Kidney (tissue), 14 donors: ENCODE measurements around the gene ZNF277. TPM values are rescaled to one million over a fixed set of nuclear protein-coding genes. Genes with fewer than 3 reads are reported as not detected.

ENCODE experiments used
- DNase-seq, 5 donors: peaks; one replicate each; pipeline ENCODE4 v3.0.0-alpha.2; 2013 to 2020
- FAIRE-seq: peaks from 2 replicates; lab custom pipeline; 2012; peaks lifted over from hg19 to GRCh38; lab: Jason Lieb, UNC
- H3K27ac ChIP-seq, 2 donors: one replicate each; pipeline ENCODE4 v1.7.0; 2013; ENCODE audit warnings: low read depth in 2 of 2, low read length in 2 of 2, inconsistent platforms in 1 of 2
- H3K27me3 ChIP-seq: one replicate; pipeline ENCODE4 v1.7.1; 2013; ENCODE audit warnings: low read length, inconsistent platforms; ENCODE audit not compliant: control insufficient read depth, insufficient read depth
- H3K36me3 ChIP-seq, 3 donors: one replicate each; pipeline versions ENCODE4 v1.7.0 to v1.7.1; 2013; ENCODE audit warnings: low read length in 3 of 3, control low read depth in 1 of 3, inconsistent platforms in 1 of 3; ENCODE audit not compliant: insufficient read depth in 3 of 3, control insufficient read depth in 2 of 3
- H3K4me1 ChIP-seq, 3 donors: one replicate each; pipeline versions ENCODE4 v1.7.0 to v1.7.1; 2013; ENCODE audit warnings: low read length in 3 of 3, inconsistent platforms in 1 of 3, low read depth in 1 of 3; ENCODE audit not compliant: control insufficient read depth in 2 of 3, insufficient read depth in 2 of 3
- H3K4me3 ChIP-seq, 3 donors: one replicate each; pipeline versions ENCODE4 v1.7.0 to v1.8.1; 2013; ENCODE audit warnings: low read length in 3 of 3, control low read depth in 1 of 3, inconsistent platforms in 1 of 3
- H3K9ac ChIP-seq, 3 donors: one replicate each; pipeline versions ENCODE4 v1.7.0 to v1.7.1; 2013; ENCODE audit warnings: low read length in 3 of 3, control low read depth in 1 of 3, inconsistent platforms in 1 of 3
- H3K9me3 ChIP-seq, 3 donors: one replicate each; pipeline versions ENCODE4 v1.7.0 to v1.7.1; 2013; ENCODE audit warnings: low read length in 3 of 3, control low read depth in 1 of 3, inconsistent platforms in 1 of 3; ENCODE audit not compliant: control insufficient read depth in 2 of 3, insufficient read depth in 1 of 3
- intact Hi-C: fragments of 100-400 bp; cut with DNase I; formaldehyde crosslinking; loops from one replicate; pipeline ENCODE4 v1.11.1; 2022
- polyA plus RNA-seq: library from polyadenylated mRNA; stranded (reverse); fragments of 350-450 nt; fragmentation: Illumina TruSeq; extraction: RNeasy Lipid Tissue Mini Kit (QIAGEN cat#74804); gene quantifications from one replicate; pipeline ENCODE4 v1.2.3, GENCODE V29; 2014; ENCODE audit warnings: low read depth, low replicate concordance; ENCODE audit not compliant: insufficient read depth
- total RNA-seq: library from RNA; stranded (reverse); fragmentation: NEBNext Ultra II Directional; extraction: Animal tissue kit (Norgen Biotek cat#: 25700); gene quantifications from one replicate; pipeline ENCODE4 v1.2.1, GENCODE V29; 2021
- TF ChIP-seq, protein P1 (sequence below): IDR thresholded peaks from 3 replicates; pipeline ENCODE4 v1.5.1; 2012; ENCODE audit warnings: mild to moderate bottlenecking, moderate library complexity, borderline replicate concordance; ENCODE audit not compliant: insufficient read depth; ENCODE audit errors: extremely low read depth
- donor health status: control.
- donor health status: control.
- donor health status: control.
- donor health status: control.
- donor health status: control.
- donor health status: DM: yes; HTN: yes; CAD: no.
- donor health status: Normal renal cell carcinoma (clear cell type).

Gene ZNF277
- total and polyA plus RNA-seq, 2 donors from 2014 or later, result 18.7 to 25.0 TPM

DNA sequence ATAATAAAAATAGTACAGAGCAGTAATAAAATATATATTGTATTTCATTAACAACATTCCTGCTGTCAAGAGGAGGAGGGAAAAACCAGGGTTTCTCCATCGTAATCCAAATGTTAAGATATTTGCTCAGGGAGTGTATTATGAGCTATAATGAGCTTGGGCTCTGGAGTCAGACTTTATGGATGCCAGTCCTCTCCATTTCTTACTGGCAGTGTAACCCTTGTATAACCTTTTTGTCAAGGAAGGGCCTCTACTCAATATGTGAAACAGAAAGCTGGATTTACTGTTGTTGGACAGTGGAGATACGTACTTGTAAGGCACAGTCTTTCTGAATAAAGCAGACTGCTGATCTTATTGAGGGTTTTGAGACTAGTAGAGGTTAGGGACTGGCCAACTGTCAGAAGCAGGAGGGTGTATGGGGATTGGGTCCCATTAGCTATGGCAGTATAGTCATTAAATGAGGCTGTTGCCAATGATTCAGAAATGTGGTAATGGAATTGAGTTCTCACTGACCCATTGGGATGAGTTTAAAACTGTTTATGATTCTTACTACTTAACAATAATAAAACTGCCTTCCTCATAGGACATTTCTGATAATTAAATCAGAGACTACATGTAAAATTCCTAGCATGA is 56.5 kb downstream of the ZNF277 start:
- FAIRE-seq, result no peak

DNA sequence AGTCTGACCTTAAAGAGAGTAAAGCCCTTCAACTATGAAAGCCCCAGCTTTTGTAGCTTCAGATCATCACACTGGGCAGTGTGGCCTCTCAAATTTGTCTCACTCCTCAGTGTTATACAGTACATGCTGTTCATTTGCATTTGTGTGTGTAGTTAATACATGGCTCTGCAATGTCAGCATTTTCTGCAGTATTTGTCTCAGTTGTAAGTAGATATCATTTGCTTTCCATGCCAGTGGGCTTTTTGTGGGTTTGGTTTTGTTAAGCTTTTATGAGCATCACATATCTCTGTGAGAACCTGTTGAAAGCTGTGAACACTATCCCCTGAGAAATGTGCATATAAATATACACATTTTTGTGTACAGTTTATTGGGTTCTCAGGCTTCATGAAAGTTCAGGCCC is 57.0 kb downstream of the ZNF277 start:
- TF ChIP-seq, protein P1, sequence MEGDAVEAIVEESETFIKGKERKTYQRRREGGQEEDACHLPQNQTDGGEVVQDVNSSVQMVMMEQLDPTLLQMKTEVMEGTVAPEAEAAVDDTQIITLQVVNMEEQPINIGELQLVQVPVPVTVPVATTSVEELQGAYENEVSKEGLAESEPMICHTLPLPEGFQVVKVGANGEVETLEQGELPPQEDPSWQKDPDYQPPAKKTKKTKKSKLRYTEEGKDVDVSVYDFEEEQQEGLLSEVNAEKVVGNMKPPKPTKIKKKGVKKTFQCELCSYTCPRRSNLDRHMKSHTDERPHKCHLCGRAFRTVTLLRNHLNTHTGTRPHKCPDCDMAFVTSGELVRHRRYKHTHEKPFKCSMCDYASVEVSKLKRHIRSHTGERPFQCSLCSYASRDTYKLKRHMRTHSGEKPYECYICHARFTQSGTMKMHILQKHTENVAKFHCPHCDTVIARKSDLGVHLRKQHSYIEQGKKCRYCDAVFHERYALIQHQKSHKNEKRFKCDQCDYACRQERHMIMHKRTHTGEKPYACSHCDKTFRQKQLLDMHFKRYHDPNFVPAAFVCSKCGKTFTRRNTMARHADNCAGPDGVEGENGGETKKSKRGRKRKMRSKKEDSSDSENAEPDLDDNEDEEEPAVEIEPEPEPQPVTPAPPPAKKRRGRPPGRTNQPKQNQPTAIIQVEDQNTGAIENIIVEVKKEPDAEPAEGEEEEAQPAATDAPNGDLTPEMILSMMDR, result no peak
- Histone ChIP-seq H3K27ac (no peak overlapping the region), H3K36me3 (no peaks in the 10 kb centered on the region), H3K9me3 (no peaks in the 10 kb centered on the region), H3K4me3 (no peak overlapping the region), H3K4me1 (peaks cover 0 to 5% (median 0%) of the 10 kb centered on the region in 3 donors), H3K9ac (no peak overlapping the region), H3K27me3 (no peaks in the 10 kb centered on the region)
- no peak for FAIRE-seq
- no peak for DNase-seq
- intact Hi-C loops, result no loop called here

More for the DNA sequence above, 56.5 kb downstream of the ZNF277 start:
- DNase-seq, result no peak
- TF ChIP-seq, protein P1, result no peak
- peaks cover 0 to 5% (median 0%) of the 10 kb centered on the region in 3 donors for H3K4me1 ChIP-seq
- H3K9me3 ChIP-seq, result no peaks in the 10 kb centered on the region
- no peak overlapping the region for H3K9ac ChIP-seq
- no peaks in the 10 kb centered on the region for H3K27me3 ChIP-seq
- intact Hi-C loops, result no loop called here
- no peak overlapping the region for H3K27ac ChIP-seq
- no peaks in the 10 kb centered on the region for H3K36me3 ChIP-seq
- H3K4me3 ChIP-seq, result peak overlapping the region in 1 of 3 donors; percentile 4

DNA sequence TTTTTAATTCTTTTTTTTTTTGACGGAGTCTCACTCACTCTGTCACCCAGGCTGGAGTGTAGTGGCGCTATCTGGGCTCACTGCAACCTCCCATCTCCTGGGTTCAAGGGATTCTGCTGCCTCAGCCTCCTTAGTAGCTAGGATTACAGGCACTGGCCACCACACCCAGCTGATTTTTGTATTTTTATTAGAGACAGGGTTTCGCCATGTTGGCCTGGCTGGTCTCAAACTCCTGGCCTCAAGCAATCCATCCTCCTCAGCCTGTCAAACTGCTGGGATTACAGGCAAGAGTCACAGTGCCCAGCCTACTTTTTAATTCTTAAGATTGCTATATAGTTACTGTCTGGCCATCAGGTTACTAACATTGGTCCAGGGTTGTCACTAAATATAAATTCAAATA is 59.6 kb downstream of the ZNF277 start:
- Histone ChIP-seq H3K27ac (no peak overlapping the region), H3K9me3 (no peaks in the 10 kb centered on the region), H3K27me3 (no peaks in the 10 kb centered on the region), H3K9ac (no peak overlapping the region), H3K4me3 (no peak overlapping the region), H3K36me3 (no peaks in the 10 kb centered on the region), H3K4me1 (peaks cover 0 to 5% (median 0%) of the 10 kb centered on the region in 3 donors)
- DNase-seq, result no peak
- TF ChIP-seq, protein P1, result no peak
- intact Hi-C loops, result no loop called here
- FAIRE-seq, result no peak
